ENCODE results near the gene GNPTAB.
"Not testable (repeated sequence)": the region's sequence is repeated elsewhere in the genome, so short reads cannot be mapped to it uniquely, and the experiment has no call there.

DNA sequence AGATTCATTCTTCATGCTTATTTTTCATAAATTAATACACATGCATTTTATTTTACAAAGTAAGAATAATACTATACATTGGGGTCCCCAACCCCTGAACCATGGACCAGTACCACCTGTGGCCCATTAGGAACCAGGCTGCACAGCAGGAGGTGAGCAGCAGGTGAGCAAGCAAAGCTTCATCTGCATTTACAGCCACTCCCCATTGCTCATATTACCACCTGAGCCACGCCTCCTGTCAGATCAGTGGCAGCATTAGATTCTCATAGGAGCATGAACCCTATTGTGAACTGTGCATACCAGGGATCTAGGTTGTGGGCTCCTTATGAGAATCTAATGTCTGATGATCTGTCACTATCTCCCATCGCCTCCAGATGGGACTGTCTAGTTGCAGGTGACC, 30.9 kb upstream of the GNPTAB start:
- TF ChIP-seq, protein P1, sequence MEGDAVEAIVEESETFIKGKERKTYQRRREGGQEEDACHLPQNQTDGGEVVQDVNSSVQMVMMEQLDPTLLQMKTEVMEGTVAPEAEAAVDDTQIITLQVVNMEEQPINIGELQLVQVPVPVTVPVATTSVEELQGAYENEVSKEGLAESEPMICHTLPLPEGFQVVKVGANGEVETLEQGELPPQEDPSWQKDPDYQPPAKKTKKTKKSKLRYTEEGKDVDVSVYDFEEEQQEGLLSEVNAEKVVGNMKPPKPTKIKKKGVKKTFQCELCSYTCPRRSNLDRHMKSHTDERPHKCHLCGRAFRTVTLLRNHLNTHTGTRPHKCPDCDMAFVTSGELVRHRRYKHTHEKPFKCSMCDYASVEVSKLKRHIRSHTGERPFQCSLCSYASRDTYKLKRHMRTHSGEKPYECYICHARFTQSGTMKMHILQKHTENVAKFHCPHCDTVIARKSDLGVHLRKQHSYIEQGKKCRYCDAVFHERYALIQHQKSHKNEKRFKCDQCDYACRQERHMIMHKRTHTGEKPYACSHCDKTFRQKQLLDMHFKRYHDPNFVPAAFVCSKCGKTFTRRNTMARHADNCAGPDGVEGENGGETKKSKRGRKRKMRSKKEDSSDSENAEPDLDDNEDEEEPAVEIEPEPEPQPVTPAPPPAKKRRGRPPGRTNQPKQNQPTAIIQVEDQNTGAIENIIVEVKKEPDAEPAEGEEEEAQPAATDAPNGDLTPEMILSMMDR (IDR thresholded peaks at IDR 0.05): not testable (repeated sequence)
- TF ChIP-seq POLR2A (IDR thresholded peaks at IDR 0.05): not testable (repeated sequence)
